Smooth muscle cell (in vitro differentiated cells): ENCODE data around the gene VPS33A. TPM values are rescaled to one million over a fixed set of nuclear protein-coding genes. Genes with fewer than 3 reads are reported as not detected.

Source experiments
- DNase-seq: peaks from one replicate; lab custom pipeline; 2025; ENCODE audit not compliant: unreplicated experiment; lab: John Stamatoyannopoulos, UW
- H2AFZ ChIP-seq: fragments of 200-600 bp; sonication (generic); 2 replicates; pipeline ENCODE4 v1.6.0; 2016; ENCODE audit warnings: antibody characterized with exemption, low read depth, mild to moderate bottlenecking
- H3F3A ChIP-seq: fragments of 200-600 bp; sonication (generic); 2 replicates; pipeline ENCODE4 v1.6.0; 2017; ENCODE audit warnings: antibody characterized with exemption, low read depth
- H3K27ac ChIP-seq: fragments of 200-600 bp; sonication (generic); 2 replicates; pipeline ENCODE4 v1.5.1; 2016; ENCODE audit warnings: low read depth, mild to moderate bottlenecking
- H3K27me3 ChIP-seq: fragments of 200-600 bp; sonication (generic); 2 replicates; pipeline ENCODE4 v1.6.1; 2016; ENCODE audit warnings: low read depth, mild to moderate bottlenecking
- H3K36me3 ChIP-seq: fragments of 200-600 bp; sonication (generic); 2 replicates; pipeline ENCODE4 v1.5.1; 2016; ENCODE audit warnings: low read depth
- H3K4me1 ChIP-seq: fragments of 200-600 bp; sonication (generic); 2 replicates; pipeline ENCODE4 v1.5.1; 2016; ENCODE audit warnings: low read depth
- H3K4me2 ChIP-seq: fragments of 200-600 bp; sonication (generic); 2 replicates; pipeline ENCODE4 v1.6.0; 2016; ENCODE audit warnings: mild to moderate bottlenecking
- H3K4me3 ChIP-seq: fragments of 200-600 bp; sonication (generic); 2 replicates; pipeline ENCODE4 v1.5.1; 2016; ENCODE audit warnings: mild to moderate bottlenecking
- H3K79me2 ChIP-seq: fragments of 200-600 bp; sonication (generic); 2 replicates; pipeline ENCODE4 v1.6.0; 2016; ENCODE audit warnings: low read depth, mild to moderate bottlenecking
- H3K9ac ChIP-seq: fragments of 200-600 bp; sonication (generic); 2 replicates; pipeline ENCODE4 v1.6.0; 2016; ENCODE audit warnings: low read depth
- H3K9me3 ChIP-seq: fragments of 200-600 bp; sonication (generic); replicated peaks from 2 replicates; pipeline ENCODE4 v1.5.1; 2016; ENCODE audit warnings: low read depth
- H4K20me1 ChIP-seq: fragments of 200-600 bp; sonication (generic); 2 replicates; pipeline ENCODE4 v1.6.0; 2016; ENCODE audit warnings: low read depth
- CTCF ChIP-seq: fragments of 200-600 bp; sonication (generic); IDR thresholded peaks from 2 replicates; pipeline ENCODE4 v1.5.1; 2017; ENCODE audit warnings: borderline replicate concordance, mild to moderate bottlenecking, antibody characterized with exemption; ENCODE audit not compliant: insufficient read depth, poor library complexity, severe bottlenecking
- WGBS: methylation state at CpG from one replicate; pipeline ENCODE4 v1.1.7; 2016; ENCODE audit warnings: low lambda C conversion rate; 5-methylcytosine and 5-hydroxymethylcytosine counted together
- polyA plus RNA-seq: library from polyadenylated mRNA; unstranded; fragments of >200 nt; fragmentation: Nextera tagmentation; extraction: Ambion mirVana; gene quantifications from 2 replicates; pipeline ENCODE4 v1.2.1, GENCODE V29; 2016
- total RNA-seq: library from RNA; depleted of rRNA; stranded (reverse); fragments of >200 nt; gene quantifications from 2 replicates; pipeline ENCODE4 v1.2.3, GENCODE V29; 2014

Gene VPS33A
- total and polyA plus RNA-seq, 2 experiments from 2014 or later = 16.9 to 23.5 TPM

- no peak for TF ChIP-seq CTCF
- Histone ChIP-seq H3K9me3 (no peaks in the 10 kb centered on the region), H3K36me3 (peaks cover 19% of the 10 kb centered on the region), H3F3A (no peaks in the 10 kb centered on the region), H3K9ac (no peak overlapping the region), H3K4me2 (no peak overlapping the region), H3K27ac (no peak overlapping the region), H3K4me3 (no peak overlapping the region), H3K27me3 (no peaks in the 10 kb centered on the region), H2AFZ (no peak overlapping the region), H3K79me2 (peaks cover 32% of the 10 kb centered on the region), H4K20me1 (peaks cover 44% of the 10 kb centered on the region), H3K4me1 (no peaks in the 10 kb centered on the region)
- DNase-seq = no peak
- WGBS = 97% methylated on average over 5 of the region's 5 CpGs
These were observed 50.5 kb downstream of the VPS33A start for GRCh38 chr12:122215771-122216170.

GRCh38 chr12:122208073-122208820 is 58.0 kb downstream of the VPS33A start:
- H3K36me3 ChIP-seq = peaks cover 9% of the 10 kb centered on the region
- no peaks in the 10 kb centered on the region for H3K9me3 ChIP-seq
- H3K4me3 ChIP-seq = no peak overlapping the region
- H3K9ac ChIP-seq = no peak overlapping the region
- H3F3A ChIP-seq = no peaks in the 10 kb centered on the region
- 96% methylated on average over 18 of the region's 18 CpGs for WGBS
- H3K79me2 ChIP-seq = no peaks in the 10 kb centered on the region
- H3K27ac ChIP-seq = no peak overlapping the region
- no peaks in the 10 kb centered on the region for H3K4me1 ChIP-seq
- no peak overlapping the region for H2AFZ ChIP-seq
- H4K20me1 ChIP-seq = peaks cover 19% of the 10 kb centered on the region
- no peak for DNase-seq
- no peak for TF ChIP-seq CTCF
- H3K27me3 ChIP-seq = peaks cover 33% of the 10 kb centered on the region
- H3K4me2 ChIP-seq = no peak overlapping the region

GRCh38 chr12:122207391-122207790 is 58.9 kb downstream of the VPS33A start:
- H3F3A ChIP-seq = no peaks in the 10 kb centered on the region
- peaks cover 40% of the 10 kb centered on the region for H3K27me3 ChIP-seq
- DNase-seq = no peak
- no peak overlapping the region for H3K4me3 ChIP-seq
- TF ChIP-seq CTCF = no peak
- H3K9ac ChIP-seq = no peak overlapping the region
- H3K36me3 ChIP-seq = peaks cover 9% of the 10 kb centered on the region
- H2AFZ ChIP-seq = no peak overlapping the region
- H3K27ac ChIP-seq = no peak overlapping the region
- H3K4me2 ChIP-seq = no peak overlapping the region
- peaks cover 19% of the 10 kb centered on the region for H4K20me1 ChIP-seq
- WGBS = 96% methylated on average over 8 of the region's 8 CpGs
- H3K4me1 ChIP-seq = no peaks in the 10 kb centered on the region
- H3K79me2 ChIP-seq = no peaks in the 10 kb centered on the region
- no peaks in the 10 kb centered on the region for H3K9me3 ChIP-seq

GRCh38 chr12:122206976-122207375 is 59.3 kb downstream of the VPS33A start:
- H3K36me3 ChIP-seq = peaks cover 9% of the 10 kb centered on the region
- H3K4me2 ChIP-seq = no peak overlapping the region
- no peak overlapping the region for H3K27ac ChIP-seq
- peaks cover 19% of the 10 kb centered on the region for H4K20me1 ChIP-seq
- H3K4me3 ChIP-seq = no peak overlapping the region
- TF ChIP-seq CTCF = no peak
- H3F3A ChIP-seq = no peaks in the 10 kb centered on the region
- no peaks in the 10 kb centered on the region for H3K9me3 ChIP-seq
- no peak for DNase-seq
- no peaks in the 10 kb centered on the region for H3K79me2 ChIP-seq
- peaks cover 42% of the 10 kb centered on the region for H3K27me3 ChIP-seq
- 82% methylated on average over 8 of the region's 8 CpGs for WGBS
- no peak overlapping the region for H3K9ac ChIP-seq
- no peak overlapping the region for H2AFZ ChIP-seq
- H3K4me1 ChIP-seq = no peaks in the 10 kb centered on the region
